Prostate gland (tissue), 2 donors: Measurements from ENCODE around the gene NOTCH2.

Experiments
- CTCF ChIP-seq, 4 experiments: fragments of 200-600 bp in 2 of 4; fragments of 450-650 bp in 2 of 4; sonication (generic) in 2 of 4; IDR thresholded peaks; 1 replicate in 3 of 4; 2 replicates in 1 of 4; pipeline ENCODE4 v1.5.1; 2016 to 2019; ENCODE audit warnings: antibody characterized with exemption in 4 of 4, mild to moderate bottlenecking in 2 of 4, moderate library complexity in 2 of 4
- POLR2A ChIP-seq: fragments of 450-650 bp; IDR thresholded peaks from one replicate; pipeline ENCODE4 v1.6.1; 2016; ENCODE audit warnings: antibody characterized with exemption, mild to moderate bottlenecking
- POLR2AphosphoS5 ChIP-seq: sonication (generic); formaldehyde crosslinking; IDR thresholded peaks from one replicate; pipeline ENCODE4 v1.6.1; 2017; ENCODE audit warnings: antibody characterized with exemption

GRCh38 chr1:119908661-119909060 lies 160.8 kb downstream of the NOTCH2 start:
- TF ChIP-seq CTCF (IDR thresholded peaks at IDR 0.05) (no peak), POLR2A (no peak), POLR2AphosphoS5 (no peak)
